Stimulated activated CD4-positive, alpha-beta T cell treated with anti-CD3 and anti-CD28 coated beads, Interleukin-1b, Interleukin-23, amount 100 ng/mL, for 4 hours (primary cell): ENCODE data around the gene CCDC40.

Experiments
- DNase-seq, 2 donors: peaks; one replicate each; pipeline ENCODE4 v3.0.0-alpha.2; 2020; ENCODE audit warnings: low read depth in 2 of 2

The CCDC40 gene

DNA sequence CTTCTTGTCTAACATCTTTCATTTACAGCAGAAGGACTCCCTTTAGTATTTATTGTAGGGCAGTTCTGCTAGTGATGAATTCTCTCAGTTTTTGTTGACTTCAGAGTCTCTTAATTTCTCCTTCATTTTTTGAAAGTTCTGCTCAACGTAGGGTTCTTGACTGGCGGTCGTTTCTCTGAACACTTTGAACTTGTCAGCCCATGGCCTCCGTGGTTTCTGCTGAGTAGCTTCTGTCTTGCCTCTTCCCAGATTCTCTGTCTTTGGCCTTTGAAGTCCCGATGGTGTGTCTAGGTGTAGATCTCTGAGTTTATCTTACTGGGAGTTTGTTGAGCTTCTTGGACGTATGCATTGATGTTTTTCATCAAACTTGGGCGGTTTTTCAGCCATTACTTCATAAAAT is 78.3 kb downstream of the CCDC40 start:
- DNase-seq: no peak

GRCh38 chr17:80115159-80115558 is 78.7 kb downstream of the CCDC40 start:
- DNase-seq: no peak

- no peak for DNase-seq
These were observed 80.0 kb downstream of the CCDC40 start for GRCh38 chr17:80116276-80116920.

- no peak for DNase-seq
These were observed 80.5 kb downstream of the CCDC40 start for GRCh38 chr17:80116921-80117380.

DNA sequence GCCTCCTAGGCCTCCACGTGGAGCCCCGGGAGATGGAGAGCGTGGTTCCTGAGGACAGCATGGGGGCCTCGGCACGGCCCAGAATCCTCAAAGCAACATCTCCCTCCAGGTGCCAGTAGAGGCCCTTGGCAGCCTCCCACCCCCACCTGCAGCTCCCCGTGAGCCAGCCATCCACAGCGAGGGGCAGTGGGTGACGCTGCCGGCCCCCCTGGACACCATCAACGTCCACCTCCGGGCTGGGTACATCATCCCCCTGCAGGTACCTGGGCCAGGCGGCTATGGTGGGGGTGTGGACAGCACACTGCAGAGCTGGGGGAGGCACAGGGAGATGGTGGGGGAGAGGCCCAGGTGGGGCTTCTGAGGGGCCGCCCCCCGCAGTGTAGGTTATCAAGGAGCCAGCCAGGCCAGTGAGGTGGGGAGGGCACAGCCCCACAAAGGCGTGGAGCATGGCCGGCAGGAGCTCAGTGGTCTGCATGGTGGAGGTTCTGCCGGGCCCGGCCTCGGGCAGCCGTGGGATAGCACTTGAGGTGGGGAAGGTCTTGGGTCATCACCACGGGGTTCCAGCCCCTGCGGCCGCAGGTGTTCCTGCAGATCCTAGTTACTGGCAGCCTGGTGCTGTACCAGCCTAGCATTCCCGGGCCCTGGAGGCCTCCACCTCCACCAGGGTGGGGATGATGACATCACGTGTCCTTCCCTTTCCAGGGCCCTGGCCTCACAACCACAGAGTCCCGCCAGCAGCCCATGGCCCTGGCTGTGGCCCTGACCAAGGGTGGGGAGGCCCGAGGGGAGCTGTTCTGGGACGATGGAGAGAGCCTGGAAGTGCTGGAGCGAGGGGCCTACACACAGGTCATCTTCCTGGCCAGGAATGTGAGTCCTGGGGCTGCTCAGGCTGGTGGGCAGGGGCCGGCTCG is 81.3 kb downstream of the CCDC40 start:
- DNase-seq: no peak

GRCh38 chr17:80118601-80119270 is 82.3 kb downstream of the CCDC40 start:
- DNase-seq: no peak

DNA sequence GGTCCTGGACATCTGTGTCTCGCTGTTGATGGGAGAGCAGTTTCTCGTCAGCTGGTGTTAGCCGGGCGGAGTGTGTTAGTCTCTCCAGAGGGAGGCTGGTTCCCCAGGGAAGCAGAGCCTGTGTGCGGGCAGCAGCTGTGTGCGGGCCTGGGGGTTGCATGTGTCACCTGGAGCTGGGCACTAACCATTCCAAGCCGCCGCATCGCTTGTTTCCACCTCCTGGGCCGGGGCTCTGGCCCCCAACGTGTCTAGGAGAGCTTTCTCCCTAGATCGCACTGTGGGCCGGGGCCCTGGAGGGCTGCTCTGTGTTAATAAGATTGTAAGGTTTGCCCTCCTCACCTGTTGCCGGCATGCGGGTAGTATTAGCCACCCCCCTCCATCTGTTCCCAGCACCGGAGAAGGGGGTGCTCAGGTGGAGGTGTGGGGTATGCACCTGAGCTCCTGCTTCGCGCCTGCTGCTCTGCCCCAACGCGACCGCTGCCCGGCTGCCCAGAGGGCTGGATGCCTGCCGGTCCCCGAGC is 82.9 kb downstream of the CCDC40 start:
- no peak for DNase-seq

DNA sequence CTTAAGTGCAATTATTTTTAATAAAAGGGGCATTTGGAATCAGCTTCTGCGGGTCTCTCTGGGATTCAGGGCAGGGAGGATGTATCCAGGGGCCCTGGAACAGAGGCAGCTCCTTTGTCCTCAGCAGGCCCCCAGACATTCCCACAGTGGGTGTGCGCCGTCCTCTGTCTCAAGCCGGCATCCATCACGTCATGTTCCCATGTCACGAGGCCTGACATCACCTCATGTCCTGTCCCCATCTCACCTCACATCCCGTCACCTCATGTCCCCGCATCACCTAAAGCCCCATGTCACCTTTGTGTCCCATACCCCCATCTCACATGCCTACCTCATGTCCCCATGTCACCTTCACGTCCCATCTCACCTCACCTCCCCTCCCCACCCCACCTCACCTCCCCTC is 83.4 kb downstream of the CCDC40 start:
- DNase-seq: no peak

DNA sequence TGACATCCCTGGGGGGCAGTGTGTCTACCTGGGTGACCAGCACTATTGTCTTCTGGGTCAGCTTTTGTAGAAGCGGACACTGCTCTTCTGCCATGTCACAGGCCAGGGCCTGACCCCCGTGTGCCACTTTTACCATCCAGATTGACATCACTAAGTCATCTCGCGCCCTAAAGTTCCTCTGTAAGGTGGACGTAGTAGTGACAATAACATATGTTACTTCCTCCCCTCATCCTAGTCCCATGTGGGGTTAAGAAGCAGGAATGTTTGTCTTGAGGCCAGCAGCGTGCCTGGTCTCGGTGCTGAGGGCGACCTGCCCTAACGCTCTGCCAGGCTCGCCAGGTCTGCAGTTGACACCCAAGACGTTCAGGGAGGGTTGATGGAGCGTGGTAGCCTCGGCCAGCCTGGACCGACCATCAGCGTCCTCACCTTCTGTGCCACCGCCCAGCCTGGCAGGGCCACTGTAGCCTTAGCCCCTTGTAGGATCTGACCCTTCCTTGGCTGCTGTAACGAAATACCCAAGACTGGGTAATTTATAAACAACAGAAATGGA is 85.7 kb downstream of the CCDC40 start:
- no peak for DNase-seq

GRCh38 chr17:80122926-80123505 is 86.6 kb downstream of the CCDC40 start:
- no peak for DNase-seq

DNA sequence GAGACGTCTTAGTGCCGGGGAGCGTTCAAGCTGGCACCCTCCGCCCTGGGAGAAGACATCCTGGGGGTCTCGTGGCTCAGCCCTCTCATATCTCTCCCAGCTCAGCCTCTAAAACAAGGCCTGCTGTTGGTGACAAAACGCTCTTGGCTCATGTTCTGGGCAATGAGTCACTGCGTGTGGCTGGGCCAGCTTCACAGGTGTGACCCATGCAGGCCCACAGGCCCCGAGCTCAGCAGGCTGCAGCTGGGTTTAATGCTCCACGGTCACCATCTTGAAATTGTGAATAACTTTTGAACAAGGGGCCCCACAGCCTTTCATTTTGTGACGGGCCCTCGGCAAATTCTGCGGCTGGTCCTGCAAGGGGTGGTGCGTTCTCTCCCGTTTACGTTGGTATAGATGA is 87.3 kb downstream of the CCDC40 start:
- no peak for DNase-seq

DNA sequence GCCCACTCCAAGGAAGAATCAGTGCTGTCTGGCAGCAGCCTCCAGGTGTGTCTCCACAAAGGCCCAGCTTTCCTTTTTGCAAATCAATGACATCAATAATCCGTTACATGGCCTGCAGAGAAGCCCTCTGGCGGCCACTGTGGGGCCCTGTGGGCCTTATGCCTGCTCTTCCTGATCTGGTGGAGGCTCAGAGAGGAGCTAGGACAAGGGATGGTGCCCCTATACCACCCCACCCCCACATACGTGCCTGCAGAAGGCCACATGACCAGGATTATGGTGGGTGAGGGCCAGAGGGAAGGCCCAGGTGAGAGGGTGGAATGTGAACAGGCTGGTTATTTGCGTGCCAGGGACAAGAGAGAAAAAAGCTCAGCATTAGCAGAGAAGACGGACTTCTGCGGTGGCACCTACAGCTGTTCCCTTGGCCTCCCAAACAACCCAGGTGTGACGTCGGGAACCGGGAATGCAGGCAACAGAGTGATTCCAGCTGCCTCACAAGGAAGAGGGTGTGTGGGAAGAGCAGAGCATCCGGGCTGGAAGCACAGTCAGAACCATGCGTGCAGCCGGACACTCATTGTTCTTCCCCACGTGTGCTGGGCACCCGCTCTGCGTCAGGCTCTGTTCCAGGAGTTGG is 88.0 kb downstream of the CCDC40 start:
- DNase-seq: no peak

- DNase-seq: no peak
These were observed 89.4 kb downstream of the CCDC40 start for GRCh38 chr17:80125656-80126448.

DNA sequence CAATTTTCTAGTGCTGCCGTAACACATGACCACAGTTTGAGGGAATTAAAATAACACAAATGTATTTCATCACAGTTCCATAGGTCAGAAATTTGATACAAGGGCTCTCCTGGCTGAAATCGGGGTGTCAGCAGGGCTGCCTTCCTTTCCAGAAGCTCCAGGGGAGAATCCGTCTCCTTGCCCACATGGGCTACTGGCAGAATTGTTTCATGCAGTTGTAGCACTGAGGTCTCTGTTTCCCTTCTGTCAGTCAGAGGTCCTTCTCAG is 89.9 kb downstream of the CCDC40 start:
- no peak for DNase-seq

GRCh38 chr17:80129006-80129565 is 92.6 kb downstream of the CCDC40 start:
- no peak for DNase-seq

- DNase-seq: no peak
These were observed 94.5 kb downstream of the CCDC40 start for GRCh38 chr17:80130992-80131391.

GRCh38 chr17:80132906-80133625 is 96.6 kb downstream of the CCDC40 start:
- no peak for DNase-seq

GRCh38 chr17:80133626-80133970 is 97.2 kb downstream of the CCDC40 start:
- no peak for DNase-seq

- no peak for DNase-seq
These were observed 100.7 kb downstream of the CCDC40 start for GRCh38 chr17:80137131-80137530.
